Cardiac fibroblast (primary cell): ENCODE results near the gene MAP3K5.

ENCODE experiments used
- DNase-seq, 2 donors: peaks; one replicate each; pipeline versions ENCODE4 v3.0.0 to v3.0.0-alpha.2; 2010; ENCODE audit warnings: low read depth in 2 of 2
- H3K4me3 ChIP-seq, 2 donors: replicated peaks in 1 of 2; 1 replicate in 1 of 2; 2 replicates in 1 of 2; pipeline ENCODE4 v1.5.1; 2011; ENCODE audit warnings: low read depth in 2 of 2, low read length in 2 of 2, mild to moderate bottlenecking in 2 of 2, moderate library complexity in 1 of 2
- CTCF ChIP-seq: IDR thresholded peaks from one replicate; pipeline ENCODE4 v1.5.1; 2011; ENCODE audit warnings: low read depth, mild to moderate bottlenecking, low read length, inconsistent platforms

Gene MAP3K5

GRCh38 chr6:136740050-136740974, 52.0 kb downstream of the MAP3K5 start:
- TF ChIP-seq CTCF, result no peak
- no peak for DNase-seq
- H3K4me3 ChIP-seq, result no peak overlapping the region

GRCh38 chr6:136739501-136739900, 52.8 kb downstream of the MAP3K5 start:
- TF ChIP-seq CTCF, result no peak
- no peak for DNase-seq
- H3K4me3 ChIP-seq, result no peak overlapping the region

GRCh38 chr6:136739071-136739470, 53.2 kb downstream of the MAP3K5 start:
- TF ChIP-seq CTCF, result no peak
- no peak overlapping the region for H3K4me3 ChIP-seq
- no peak for DNase-seq

GRCh38 chr6:136738692-136739057, 53.6 kb downstream of the MAP3K5 start:
- no peak overlapping the region for H3K4me3 ChIP-seq
- DNase-seq, result no peak
- TF ChIP-seq CTCF, result no peak

- peak; percentile 80 to 91 for DNase-seq
- H3K4me3 ChIP-seq, result peak overlapping the region in 1 of 2 donors; percentile 27
- no peak for TF ChIP-seq CTCF
Observed at GRCh38 chr6:136737871-136738691, 54.2 kb downstream of the MAP3K5 start.

GRCh38 chr6:136737374-136737844, 54.9 kb downstream of the MAP3K5 start:
- no peak for TF ChIP-seq CTCF
- DNase-seq, result no peak
- no peak overlapping the region for H3K4me3 ChIP-seq
